ENCODE data around the gene MYH15.

DNA sequence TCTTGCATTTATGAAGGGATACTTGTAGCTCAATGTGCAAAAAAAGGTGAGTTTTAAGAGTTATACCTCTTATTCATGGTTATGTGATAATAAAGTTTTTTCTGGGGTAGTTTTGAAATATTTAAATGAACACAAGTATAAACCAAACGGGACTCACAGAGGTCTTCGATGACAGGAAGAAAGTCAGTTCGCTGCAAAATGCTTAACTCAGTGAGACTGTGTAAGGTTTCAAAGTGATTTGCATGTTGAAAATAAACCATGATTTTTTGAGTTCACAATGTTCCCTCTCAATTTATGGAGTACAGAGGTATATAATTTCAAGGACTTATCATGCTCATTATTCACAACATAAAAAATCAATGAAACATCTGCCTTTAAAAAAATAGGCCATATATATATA lies 36.3 kb upstream of the MYH15 start:
- TF ChIP-seq, protein P1, sequence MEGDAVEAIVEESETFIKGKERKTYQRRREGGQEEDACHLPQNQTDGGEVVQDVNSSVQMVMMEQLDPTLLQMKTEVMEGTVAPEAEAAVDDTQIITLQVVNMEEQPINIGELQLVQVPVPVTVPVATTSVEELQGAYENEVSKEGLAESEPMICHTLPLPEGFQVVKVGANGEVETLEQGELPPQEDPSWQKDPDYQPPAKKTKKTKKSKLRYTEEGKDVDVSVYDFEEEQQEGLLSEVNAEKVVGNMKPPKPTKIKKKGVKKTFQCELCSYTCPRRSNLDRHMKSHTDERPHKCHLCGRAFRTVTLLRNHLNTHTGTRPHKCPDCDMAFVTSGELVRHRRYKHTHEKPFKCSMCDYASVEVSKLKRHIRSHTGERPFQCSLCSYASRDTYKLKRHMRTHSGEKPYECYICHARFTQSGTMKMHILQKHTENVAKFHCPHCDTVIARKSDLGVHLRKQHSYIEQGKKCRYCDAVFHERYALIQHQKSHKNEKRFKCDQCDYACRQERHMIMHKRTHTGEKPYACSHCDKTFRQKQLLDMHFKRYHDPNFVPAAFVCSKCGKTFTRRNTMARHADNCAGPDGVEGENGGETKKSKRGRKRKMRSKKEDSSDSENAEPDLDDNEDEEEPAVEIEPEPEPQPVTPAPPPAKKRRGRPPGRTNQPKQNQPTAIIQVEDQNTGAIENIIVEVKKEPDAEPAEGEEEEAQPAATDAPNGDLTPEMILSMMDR (IDR thresholded peaks at IDR 0.05) = no peak
- no peak for TF ChIP-seq POLR2A (IDR thresholded peaks at IDR 0.05)

Data from tibial nerve (tissue), 3 donors.